Measurements from ENCODE around the gene ZFPM1.
"Not testable (repeated sequence)": the region's sequence is repeated elsewhere in the genome, so short reads cannot be mapped to it uniquely, and the experiment has no call there.

The ZFPM1 gene

GRCh38 chr16:88481851-88482250 lies 28.8 kb downstream of the ZFPM1 start:
- Histone ChIP-seq H3K27me3 (replicated peaks; ENCODE audit: control insufficient read depth, insufficient read depth, low read length) (no peaks in the 10 kb centered on the region), H3K36me3 (ENCODE audit: control insufficient read depth, insufficient read depth, low read length) (peaks cover 3% of the 10 kb centered on the region), H3K4me3 (replicated peaks; ENCODE audit: low read depth, low read length) (no peak overlapping the region)
- DNase-seq (ENCODE audit: extremely low read depth, insufficient read length): no peak
- TF ChIP-seq CTCF (IDR thresholded peaks at IDR 0.05; ENCODE audit: insufficient read depth, low read length, poor library complexity, severe bottlenecking): no peak

- no peak for DNase-seq (ENCODE audit: extremely low read depth, insufficient read length)
- Histone ChIP-seq H3K4me3 (replicated peaks; ENCODE audit: low read depth, low read length) (no peak overlapping the region), H3K36me3 (ENCODE audit: control insufficient read depth, insufficient read depth, low read length) (peaks cover 3% of the 10 kb centered on the region), H3K27me3 (replicated peaks; ENCODE audit: control insufficient read depth, insufficient read depth, low read length) (no peaks in the 10 kb centered on the region)
- no peak for TF ChIP-seq CTCF (IDR thresholded peaks at IDR 0.05; ENCODE audit: insufficient read depth, low read length, poor library complexity, severe bottlenecking)
Observed at GRCh38 chr16:88482630-88483391, 29.7 kb downstream of the ZFPM1 start.

- no peak for DNase-seq (ENCODE audit: extremely low read depth, insufficient read length)
- H3K36me3 ChIP-seq (ENCODE audit: control insufficient read depth, insufficient read depth, low read length): peaks cover 3% of the 10 kb centered on the region
- H3K27me3 ChIP-seq (replicated peaks; ENCODE audit: control insufficient read depth, insufficient read depth, low read length): no peaks in the 10 kb centered on the region
- H3K4me3 ChIP-seq (replicated peaks; ENCODE audit: low read depth, low read length): no peak overlapping the region
- no peak for TF ChIP-seq CTCF (IDR thresholded peaks at IDR 0.05; ENCODE audit: insufficient read depth, low read length, poor library complexity, severe bottlenecking)
Observed at GRCh38 chr16:88483392-88483641, 30.2 kb downstream of the ZFPM1 start.

- Histone ChIP-seq H3K27me3 (replicated peaks; ENCODE audit: control insufficient read depth, insufficient read depth, low read length) (no peaks in the 10 kb centered on the region), H3K36me3 (ENCODE audit: control insufficient read depth, insufficient read depth, low read length) (peaks cover 3% of the 10 kb centered on the region), H3K4me3 (replicated peaks; ENCODE audit: low read depth, low read length) (no peak overlapping the region)
- no peak for DNase-seq (ENCODE audit: extremely low read depth, insufficient read length)
- TF ChIP-seq CTCF (IDR thresholded peaks at IDR 0.05; ENCODE audit: insufficient read depth, low read length, poor library complexity, severe bottlenecking): no peak
Observed at GRCh38 chr16:88484505-88485365, 31.7 kb downstream of the ZFPM1 start.

- H3K27me3 ChIP-seq (replicated peaks; ENCODE audit: control insufficient read depth, insufficient read depth, low read length); H3K4me3 ChIP-seq (replicated peaks; ENCODE audit: low read depth, low read length); H3K36me3 ChIP-seq (ENCODE audit: control insufficient read depth, insufficient read depth, low read length); DNase-seq (ENCODE audit: extremely low read depth, insufficient read length): not testable (repeated sequence)
Observed at GRCh38 chr16:88485366-88485741, 32.3 kb downstream of the ZFPM1 start.

GRCh38 chr16:88486398-88487123 lies 33.5 kb downstream of the ZFPM1 start:
- no peak for DNase-seq (ENCODE audit: extremely low read depth, insufficient read length)
- TF ChIP-seq CTCF (IDR thresholded peaks at IDR 0.05; ENCODE audit: insufficient read depth, low read length, poor library complexity, severe bottlenecking): no peak
- Histone ChIP-seq H3K36me3 (ENCODE audit: control insufficient read depth, insufficient read depth, low read length) (peaks cover 6% of the 10 kb centered on the region), H3K4me3 (replicated peaks; ENCODE audit: low read depth, low read length) (no peak overlapping the region), H3K27me3 (replicated peaks; ENCODE audit: control insufficient read depth, insufficient read depth, low read length) (no peaks in the 10 kb centered on the region)

Data from GM06990 (cell line).